GM19193 (cell line): ENCODE results near the gene GDPD4.

Source experiments
- POLR2A ChIP-seq: IDR thresholded peaks from 4 replicates; pipeline ENCODE4 v1.6.1; 2011; ENCODE audit not compliant: insufficient read depth, insufficient read length; ENCODE audit errors: extremely low read depth

The GDPD4 gene

GRCh38 chr11:77195071-77195755, 106.3 kb downstream of the GDPD4 start:
- TF ChIP-seq POLR2A: no peak

GRCh38 chr11:77193911-77194830, 107.3 kb downstream of the GDPD4 start:
- no peak for TF ChIP-seq POLR2A

DNA sequence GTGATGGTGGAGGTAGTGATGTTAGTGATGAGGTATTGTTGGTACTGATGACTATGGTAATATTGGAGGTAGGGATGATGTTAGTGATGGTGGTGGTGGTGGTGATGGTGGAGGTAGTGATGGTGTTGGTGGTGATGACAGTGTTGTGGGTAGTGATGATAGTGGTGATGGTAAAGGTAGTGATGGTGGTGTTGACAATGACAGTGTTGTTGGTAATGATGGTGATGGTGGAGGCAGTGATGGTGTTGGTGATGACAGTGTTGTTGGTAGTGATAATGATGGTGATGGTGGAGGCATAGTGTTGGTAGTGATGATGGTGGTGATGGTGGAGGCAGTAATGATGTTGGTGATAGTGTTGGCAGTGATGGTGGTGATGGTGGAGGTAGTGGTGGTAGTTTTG, 108.3 kb downstream of the GDPD4 start:
- TF ChIP-seq POLR2A: no peak

GRCh38 chr11:77191823-77192495, 109.5 kb downstream of the GDPD4 start:
- TF ChIP-seq POLR2A: no peak

GRCh38 chr11:77191429-77191822, 110.1 kb downstream of the GDPD4 start:
- no peak for TF ChIP-seq POLR2A

DNA sequence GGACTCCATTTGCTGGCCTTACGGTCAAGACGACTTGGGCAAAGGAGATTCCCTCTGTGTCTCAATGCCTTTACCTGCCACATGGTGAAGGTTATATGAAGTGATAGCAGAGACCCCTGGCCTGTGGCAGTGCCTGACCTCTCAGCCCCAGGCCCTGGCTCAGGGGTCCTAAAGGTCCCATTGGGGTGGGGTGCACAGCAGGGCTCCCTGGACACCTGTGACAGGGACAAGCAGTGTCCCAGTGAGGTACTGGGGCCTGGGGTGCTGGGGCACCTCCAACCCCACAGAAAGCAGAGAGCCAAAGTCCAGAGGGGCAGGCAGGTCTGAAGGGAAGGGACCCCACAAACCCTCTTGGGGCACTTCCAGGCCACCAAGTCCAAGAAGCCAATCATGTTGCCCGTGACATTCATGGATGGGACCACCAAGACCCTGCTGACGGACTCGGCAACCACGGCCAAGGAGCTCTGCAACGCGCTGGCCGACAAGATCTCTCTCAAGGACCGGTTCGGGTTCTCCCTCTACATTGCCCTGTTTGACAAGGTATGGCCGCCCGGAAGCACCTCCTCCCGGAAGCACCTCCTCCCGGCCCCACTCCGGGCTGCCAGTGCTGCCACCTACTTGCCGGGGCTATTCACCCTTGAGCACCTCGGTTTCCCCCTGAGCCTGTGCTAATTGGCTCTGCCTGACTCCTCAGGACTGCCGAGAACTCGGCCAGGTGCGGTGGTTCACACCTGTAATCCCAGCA, 111.0 kb downstream of the GDPD4 start:
- TF ChIP-seq POLR2A: no peak

DNA sequence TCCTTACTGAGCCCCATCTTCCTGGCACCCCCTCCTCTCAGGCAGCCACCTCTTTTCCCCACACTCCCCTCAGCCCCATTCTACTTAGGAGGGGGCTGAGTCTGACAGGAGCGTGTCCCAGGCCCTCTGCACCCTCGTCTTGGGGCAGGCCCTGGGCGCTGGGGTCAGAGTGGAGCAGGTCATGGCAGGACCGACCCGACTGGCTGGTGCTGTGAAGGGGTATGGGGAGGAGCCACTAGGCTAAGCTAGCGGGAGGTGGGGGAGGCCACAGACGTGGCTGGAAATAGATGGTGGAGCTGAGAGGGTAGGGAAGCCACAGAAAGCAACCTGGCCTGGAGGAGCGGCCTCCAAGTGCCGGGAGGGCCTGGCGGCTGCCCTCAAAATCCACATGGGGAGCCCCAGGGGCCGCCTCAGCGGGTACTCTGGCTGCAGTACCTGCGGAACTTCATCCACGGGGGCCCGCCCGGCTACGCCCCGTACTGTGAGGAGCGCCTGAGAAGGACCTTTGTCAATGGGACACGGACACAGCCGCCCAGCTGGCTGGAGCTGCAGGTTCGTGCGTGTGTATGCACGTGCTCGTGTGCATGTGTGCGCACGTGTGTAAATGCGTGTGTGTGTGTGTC, 111.8 kb downstream of the GDPD4 start:
- no peak for TF ChIP-seq POLR2A

DNA sequence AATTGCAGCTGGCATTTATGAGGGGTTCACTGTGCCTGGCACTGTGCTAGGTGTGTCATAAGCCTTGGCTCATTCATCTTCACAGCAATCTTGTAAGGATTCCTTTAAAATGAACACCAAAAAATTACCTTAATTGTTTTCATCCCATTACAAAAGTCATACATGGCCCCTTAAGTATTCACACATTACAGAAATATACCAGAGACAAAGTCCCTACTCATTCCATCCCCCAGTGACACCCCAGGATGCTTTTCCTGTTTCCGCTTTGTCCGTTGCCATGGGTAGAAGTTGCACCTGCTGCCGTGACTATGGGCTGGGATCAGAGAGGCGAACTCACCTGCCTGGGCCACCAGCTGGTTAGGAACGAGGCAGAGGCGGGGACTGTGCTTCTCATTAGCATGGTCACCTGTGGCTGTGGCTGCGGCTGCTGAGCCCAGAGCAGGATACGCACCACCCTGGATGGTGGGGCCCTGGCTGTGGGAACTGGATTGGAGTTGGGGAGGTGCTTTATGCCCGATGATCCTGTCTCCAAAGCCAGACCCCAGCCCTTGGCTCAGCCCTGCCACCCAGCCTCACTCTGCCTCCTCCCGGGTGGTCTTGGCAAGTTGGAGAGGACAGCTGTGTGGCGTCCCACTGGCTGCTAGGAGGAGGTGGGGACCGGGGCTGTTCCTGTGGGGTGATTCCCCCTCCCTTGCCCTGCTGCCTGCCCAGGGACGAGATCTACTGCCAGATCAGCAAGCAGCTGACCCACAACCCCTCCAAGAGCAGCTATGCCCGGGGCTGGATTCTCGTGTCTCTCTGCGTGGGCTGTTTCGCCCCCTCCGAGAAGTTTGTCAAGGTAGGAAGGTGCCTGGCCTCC, 112.6 kb downstream of the GDPD4 start:
- no peak for TF ChIP-seq POLR2A

DNA sequence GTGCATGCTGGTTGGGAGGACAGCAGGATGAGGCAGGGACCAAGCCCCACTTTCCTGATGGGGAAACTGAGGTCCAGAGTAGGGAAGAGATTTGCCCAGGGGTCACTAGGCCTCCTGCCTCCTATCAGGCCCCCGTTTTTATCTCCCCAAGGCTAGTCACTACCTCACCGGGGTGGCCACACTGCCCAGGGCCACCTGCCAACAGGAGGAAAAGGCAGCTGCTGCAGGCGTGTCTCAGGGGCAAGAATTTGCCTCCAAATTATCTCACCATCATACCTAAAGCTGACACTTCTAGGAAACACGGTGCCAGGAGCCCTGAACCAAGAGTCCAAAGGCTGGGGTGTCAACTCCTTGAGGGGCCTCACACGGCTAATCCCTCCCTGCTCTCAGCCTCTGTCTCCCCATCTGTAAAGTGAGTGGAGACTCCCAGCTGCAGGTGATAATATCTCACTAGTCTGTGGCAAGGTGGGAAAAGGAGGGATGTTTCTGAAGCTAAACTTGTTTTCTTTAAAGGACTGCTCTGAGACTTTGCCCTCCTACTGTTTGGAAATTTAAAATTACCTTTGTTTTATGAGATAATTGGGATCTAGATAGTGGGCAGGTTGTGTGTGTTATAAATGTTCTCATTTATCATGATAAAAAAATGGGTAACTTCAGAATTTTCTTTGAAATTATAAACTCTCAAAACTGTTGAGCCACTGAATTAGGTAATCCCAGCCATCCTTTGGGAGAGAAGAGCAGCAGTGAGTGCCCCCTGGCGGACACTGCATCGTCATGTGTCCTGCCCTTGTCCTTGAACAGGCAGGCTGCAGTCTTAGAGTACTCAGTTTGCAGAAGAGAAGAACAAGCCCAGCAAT, 113.5 kb downstream of the GDPD4 start:
- no peak for TF ChIP-seq POLR2A

DNA sequence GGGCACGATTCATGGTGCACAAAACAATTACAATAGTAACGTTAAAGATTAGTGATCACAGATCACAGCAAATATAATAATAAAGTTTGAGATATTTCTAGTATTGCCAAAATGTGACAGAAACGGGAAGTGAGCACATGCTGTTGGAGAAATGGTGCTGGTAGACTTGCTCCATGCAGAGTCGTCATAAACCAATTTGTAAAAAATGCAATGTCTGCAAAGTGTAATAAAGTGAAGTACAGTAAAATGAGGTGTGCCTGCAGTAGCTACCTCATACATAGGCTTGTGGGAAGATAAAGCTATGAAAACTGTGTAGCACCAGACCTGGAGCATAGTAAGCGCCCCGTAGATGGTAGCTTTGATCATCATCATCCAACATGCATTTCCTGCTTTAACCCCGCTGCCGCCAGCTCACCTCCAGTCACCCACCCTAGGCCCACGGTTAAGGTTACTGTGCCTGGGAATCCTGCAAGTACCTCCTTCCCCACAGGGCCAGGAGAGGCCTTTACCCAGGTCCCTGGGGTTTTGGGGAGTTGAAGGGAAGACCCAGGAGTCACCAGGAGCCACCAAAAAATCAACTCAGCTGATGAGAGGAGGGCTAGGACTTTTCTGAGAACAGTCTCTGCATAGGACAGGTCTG, 114.3 kb downstream of the GDPD4 start:
- TF ChIP-seq POLR2A: no peak

DNA sequence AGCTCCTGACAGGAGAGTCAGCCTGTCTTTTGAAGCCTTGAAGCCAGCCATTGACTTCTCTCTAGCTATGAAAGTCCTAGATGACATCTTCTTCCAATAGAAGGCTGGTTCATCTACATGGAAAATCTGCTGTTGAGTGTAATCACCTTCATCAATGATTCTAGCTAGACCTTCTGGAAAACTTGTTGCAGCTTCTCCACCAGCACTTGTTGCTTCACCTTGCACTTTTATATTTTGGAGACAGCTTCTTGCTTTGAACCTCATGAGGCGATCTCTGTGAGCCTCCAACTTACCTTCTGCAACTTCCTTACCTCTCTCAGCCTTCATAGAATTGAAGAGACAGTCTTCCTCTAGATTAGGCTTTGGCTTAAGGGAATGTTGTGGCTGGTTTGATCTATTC, 115.2 kb downstream of the GDPD4 start:
- no peak for TF ChIP-seq POLR2A

- no peak for TF ChIP-seq POLR2A
These were observed 117.2 kb downstream of the GDPD4 start for GRCh38 chr11:77184136-77184860.

DNA sequence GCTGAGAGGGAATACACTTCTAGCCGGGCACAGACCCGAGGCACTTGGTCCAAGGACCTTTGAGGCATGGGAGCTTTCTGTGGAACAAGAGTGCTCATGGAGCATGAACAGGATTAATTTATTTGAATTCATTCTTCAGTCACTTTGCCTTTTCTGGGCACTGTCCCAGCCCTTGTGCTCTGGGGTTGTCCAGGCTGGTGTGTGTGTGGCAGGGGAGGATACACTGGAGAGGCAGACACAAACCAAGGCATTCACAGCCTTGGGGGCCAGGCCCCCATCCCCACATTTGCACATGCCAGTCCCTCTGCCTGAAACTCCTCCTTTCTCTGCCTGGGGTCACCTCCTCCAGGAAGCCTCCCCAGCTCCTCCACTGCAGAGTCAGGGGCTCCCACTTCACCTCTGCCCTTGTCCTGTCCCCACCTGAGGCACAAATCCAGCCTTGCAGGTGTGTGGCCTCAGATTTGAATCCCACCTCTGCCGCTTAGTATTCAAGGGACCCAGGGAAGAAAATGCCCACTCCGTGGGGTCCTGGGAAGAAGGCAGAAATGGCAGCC, 118.0 kb downstream of the GDPD4 start:
- no peak for TF ChIP-seq POLR2A
